ENCODE measurements around the gene MRPL2. TPM values are rescaled to one million over a fixed set of nuclear protein-coding genes. Genes with fewer than 3 reads are reported as not detected.
A peak's percentile ranks its signal among the peaks of the same experiment; 100 is the strongest.

Gene MRPL2
- 16.2 TPM for total RNA-seq

DNA sequence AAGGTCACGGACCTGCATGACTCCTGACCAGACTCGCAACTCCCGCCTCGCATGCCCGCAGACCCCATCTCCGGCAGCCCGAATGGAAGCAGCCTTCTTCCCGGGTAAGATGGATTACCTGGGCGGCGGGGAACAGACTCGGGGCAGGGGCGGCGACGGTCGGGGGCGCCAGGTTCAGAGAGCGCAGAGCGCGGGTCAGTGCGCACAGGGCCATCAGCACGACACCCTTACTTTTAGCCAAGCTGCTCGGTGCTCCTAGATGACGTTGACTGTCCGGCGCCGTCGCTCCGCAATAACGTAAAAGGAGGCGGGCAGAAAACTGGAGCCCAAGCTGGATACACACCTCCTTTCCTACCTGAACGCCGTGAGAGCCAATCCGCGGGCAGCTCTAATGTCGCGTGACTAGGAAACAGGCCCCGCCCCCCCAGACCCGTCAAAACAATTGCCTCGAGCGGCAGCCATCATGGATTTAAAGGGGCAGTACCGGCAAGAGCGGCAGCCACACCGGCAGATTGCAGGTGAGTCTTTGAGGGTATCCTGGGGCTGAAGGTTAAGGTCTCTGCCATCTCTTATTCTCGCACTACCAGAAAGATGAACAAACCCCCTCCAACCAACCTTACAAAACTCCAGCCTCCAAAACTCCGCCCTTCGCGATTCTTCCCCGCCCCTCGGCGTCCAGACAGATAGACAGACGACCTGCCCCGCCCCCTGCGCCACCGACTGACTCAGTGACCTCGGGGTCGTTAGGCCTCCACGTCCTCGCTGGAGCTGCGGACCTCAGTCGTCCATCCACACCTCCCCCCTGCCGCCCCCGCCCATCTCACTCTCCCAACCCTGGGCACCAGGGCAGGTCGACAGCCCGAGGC lies at the start of gene MRPL2, which contains the start of gene KLC4:
Gene MRPL2, minus strand, starts transcription at position 267 of the 866 bp plus-strand sequence. Its CDS starts 53 bp downstream, at position 214.
Gene KLC4, plus strand, starts transcription at position 464 of the 866 bp plus-strand sequence. CDS start 1,705 bp downstream, outside the sequence.
- no peaks in the 10 kb centered on the region for H3K27me3 ChIP-seq (ENCODE audit: control insufficient read depth in 3 of 3, insufficient read depth in 3 of 3, low read length in 3 of 3)
- H3K4me3 ChIP-seq (ENCODE audit: low read length in 3 of 3): peak within 1 kb of the TSS; percentile 94 to 99 (median 98)
- peaks cover 22 to 37% (median 36%) of the 10 kb centered on the region in 3 donors for H3K36me3 ChIP-seq (ENCODE audit: control insufficient read depth in 3 of 3, insufficient read depth in 3 of 3, low read length in 3 of 3)
- peak within 1 kb of the TSS; percentile 87 for H3K27ac ChIP-seq (ENCODE audit: low read depth, low read length)
- peaks cover 26 to 34% (median 28%) of the 10 kb centered on the region in 3 donors for H3K4me1 ChIP-seq (ENCODE audit: control insufficient read depth in 3 of 3, insufficient read depth in 3 of 3, low read length in 3 of 3)
- H3K9ac ChIP-seq (ENCODE audit: low read depth in 1 of 3, low read length in 3 of 3): peak within 1 kb of the TSS; percentile 94 to 99 (median 97)
- H3K9me3 ChIP-seq (ENCODE audit: control insufficient read depth in 3 of 3, low read length in 3 of 3): no peaks in the 10 kb centered on the region

DNA sequence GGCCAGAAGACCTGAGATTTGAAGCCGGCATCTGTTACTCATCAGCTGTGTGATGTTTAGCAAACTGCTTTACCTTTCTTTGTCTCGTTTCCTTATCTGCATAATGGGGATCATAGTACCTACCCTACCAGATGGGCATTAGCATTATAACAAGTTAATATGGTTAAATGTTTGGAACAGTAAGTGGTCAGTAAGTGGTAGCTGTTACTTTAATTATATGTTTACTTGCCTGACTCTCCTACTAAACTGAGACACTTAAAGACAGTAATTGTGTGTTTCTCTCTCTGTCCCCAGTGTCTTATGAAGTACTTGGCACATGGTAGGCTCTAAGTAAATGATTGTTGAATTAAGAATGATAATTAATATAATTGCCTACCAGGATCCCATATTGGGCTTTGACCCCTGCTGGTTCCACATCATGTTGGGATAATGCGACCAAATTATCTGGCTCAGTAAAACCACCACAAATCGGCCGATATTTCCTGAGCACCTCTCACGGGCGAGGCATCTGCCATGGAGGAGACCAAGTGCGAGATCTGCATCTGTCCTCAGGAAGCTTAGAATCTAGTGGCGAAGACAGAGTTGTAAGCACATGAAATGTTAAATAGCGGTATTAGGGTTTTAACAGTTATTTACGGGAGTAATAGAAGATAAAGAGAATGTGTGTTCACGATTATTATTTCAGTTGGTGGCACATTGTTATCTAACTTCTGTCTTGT lies 48.3 kb upstream of the MRPL2 start:
- H3K4me1 ChIP-seq (ENCODE audit: control insufficient read depth in 3 of 3, insufficient read depth in 3 of 3, low read length in 3 of 3): no peaks in the 10 kb centered on the region
- H3K4me3 ChIP-seq (ENCODE audit: low read length in 3 of 3): no peak overlapping the region
- no peaks in the 10 kb centered on the region for H3K9me3 ChIP-seq (ENCODE audit: control insufficient read depth in 3 of 3, low read length in 3 of 3)
- H3K36me3 ChIP-seq (ENCODE audit: control insufficient read depth in 3 of 3, insufficient read depth in 3 of 3, low read length in 3 of 3): no peaks in the 10 kb centered on the region
- H3K27ac ChIP-seq (ENCODE audit: low read depth, low read length): no peak overlapping the region
- H3K9ac ChIP-seq (ENCODE audit: low read depth in 1 of 3, low read length in 3 of 3): no peak overlapping the region
- H3K27me3 ChIP-seq (ENCODE audit: control insufficient read depth in 3 of 3, insufficient read depth in 3 of 3, low read length in 3 of 3): no peaks in the 10 kb centered on the region

DNA sequence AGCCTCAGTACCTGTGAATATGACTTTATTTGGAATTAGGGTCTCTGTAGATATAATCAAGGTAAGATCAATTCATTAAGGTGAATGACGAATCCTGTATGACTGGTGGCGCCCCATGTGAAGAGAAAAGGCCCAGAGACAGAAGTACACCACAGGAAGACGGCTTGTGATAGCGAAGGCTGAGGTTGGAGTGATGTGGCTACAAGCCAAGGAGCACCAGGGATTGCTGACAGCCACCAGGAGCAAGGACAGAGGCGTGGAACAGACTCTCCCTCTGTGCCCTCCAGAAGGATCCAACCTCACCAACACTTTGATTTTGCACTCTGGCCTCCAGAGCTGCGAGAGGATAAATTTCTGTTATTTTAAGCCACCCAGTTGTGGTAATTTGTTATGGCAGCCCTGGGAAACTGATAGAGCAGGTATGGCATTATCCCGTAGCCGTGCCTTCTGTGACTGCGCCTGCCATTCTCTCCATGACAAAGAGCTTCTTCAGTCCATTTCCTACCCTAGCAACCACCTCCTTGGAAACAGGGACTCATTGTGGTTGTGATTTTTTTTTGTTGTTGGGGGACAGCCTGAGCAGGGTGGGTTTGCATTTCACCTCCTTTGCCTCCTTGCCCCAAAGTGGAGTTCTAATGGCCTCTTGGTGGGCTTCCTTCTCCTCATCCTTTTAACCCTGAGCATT lies 46.4 kb upstream of the MRPL2 start:
- no peaks in the 10 kb centered on the region for H3K27me3 ChIP-seq (ENCODE audit: control insufficient read depth in 3 of 3, insufficient read depth in 3 of 3, low read length in 3 of 3)
- H3K9me3 ChIP-seq (ENCODE audit: control insufficient read depth in 3 of 3, low read length in 3 of 3): no peaks in the 10 kb centered on the region
- H3K36me3 ChIP-seq (ENCODE audit: control insufficient read depth in 3 of 3, insufficient read depth in 3 of 3, low read length in 3 of 3): no peaks in the 10 kb centered on the region
- no peak overlapping the region for H3K27ac ChIP-seq (ENCODE audit: low read depth, low read length)
- H3K9ac ChIP-seq (ENCODE audit: low read depth in 1 of 3, low read length in 3 of 3): no peak overlapping the region
- no peaks in the 10 kb centered on the region for H3K4me1 ChIP-seq (ENCODE audit: control insufficient read depth in 3 of 3, insufficient read depth in 3 of 3, low read length in 3 of 3)
- no peak overlapping the region for H3K4me3 ChIP-seq (ENCODE audit: low read length in 3 of 3)

DNA sequence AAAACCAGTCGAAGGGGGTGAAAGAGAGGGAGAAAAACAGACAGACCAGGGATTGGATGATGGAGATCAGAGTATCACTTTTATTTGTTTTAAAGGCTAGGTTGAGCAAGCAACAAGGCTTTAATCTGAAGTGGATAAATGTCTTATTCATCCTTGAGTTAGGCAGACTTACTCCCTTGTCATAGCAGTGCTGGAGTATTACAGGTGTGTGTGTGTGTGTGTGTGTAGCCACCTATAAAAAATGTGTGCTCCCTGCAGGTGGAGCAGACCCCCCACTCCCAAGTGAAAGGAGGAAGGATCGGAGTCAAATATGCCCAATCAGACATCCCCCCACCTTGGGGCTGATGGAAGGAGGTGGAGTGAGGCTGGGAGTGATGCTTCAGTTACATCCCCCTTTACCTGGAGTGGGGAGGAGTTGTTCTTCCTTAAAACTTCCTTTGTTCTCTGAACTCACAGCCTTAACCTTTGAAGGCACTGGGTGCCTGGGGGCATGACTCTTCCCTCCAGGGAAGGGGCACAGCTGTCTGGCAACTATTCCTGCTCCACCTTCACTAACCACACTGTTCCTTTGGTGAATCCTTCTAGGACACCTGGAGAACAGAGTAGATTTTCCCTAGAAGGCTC lies 44.1 kb upstream of the MRPL2 start:
- H3K4me1 ChIP-seq (ENCODE audit: control insufficient read depth in 3 of 3, insufficient read depth in 3 of 3, low read length in 3 of 3): no peaks in the 10 kb centered on the region
- no peak overlapping the region for H3K4me3 ChIP-seq (ENCODE audit: low read length in 3 of 3)
- H3K9ac ChIP-seq (ENCODE audit: low read depth in 1 of 3, low read length in 3 of 3): no peak overlapping the region
- no peak overlapping the region for H3K27ac ChIP-seq (ENCODE audit: low read depth, low read length)
- H3K9me3 ChIP-seq (ENCODE audit: control insufficient read depth in 3 of 3, low read length in 3 of 3): no peaks in the 10 kb centered on the region
- no peaks in the 10 kb centered on the region for H3K36me3 ChIP-seq (ENCODE audit: control insufficient read depth in 3 of 3, insufficient read depth in 3 of 3, low read length in 3 of 3)
- H3K27me3 ChIP-seq (ENCODE audit: control insufficient read depth in 3 of 3, insufficient read depth in 3 of 3, low read length in 3 of 3): peaks cover 0 to 3% (median 0%) of the 10 kb centered on the region in 3 donors

DNA sequence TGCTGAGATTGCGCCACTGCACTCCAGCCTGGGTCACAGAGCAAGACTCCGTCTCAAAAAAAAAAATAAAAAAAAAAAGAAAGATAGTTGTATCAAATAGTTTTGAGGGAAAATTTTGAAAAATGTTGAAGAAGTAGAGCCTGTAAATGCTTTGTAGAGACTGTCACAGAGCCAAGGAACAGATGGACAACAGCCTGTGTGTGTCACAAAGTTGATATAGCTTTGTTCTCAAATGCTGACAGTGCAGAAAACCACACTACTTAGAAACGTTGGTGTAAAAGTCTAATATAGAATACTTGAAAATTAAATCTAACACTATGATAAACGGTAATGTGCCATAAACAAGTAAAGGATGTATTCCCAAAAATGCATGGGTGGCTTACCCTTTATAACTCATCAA lies 42.3 kb upstream of the MRPL2 start:
- no peaks in the 10 kb centered on the region for H3K4me1 ChIP-seq (ENCODE audit: control insufficient read depth in 3 of 3, insufficient read depth in 3 of 3, low read length in 3 of 3)
- no peaks in the 10 kb centered on the region for H3K9me3 ChIP-seq (ENCODE audit: control insufficient read depth in 3 of 3, low read length in 3 of 3)
- H3K9ac ChIP-seq (ENCODE audit: low read depth in 1 of 3, low read length in 3 of 3): no peak overlapping the region
- H3K36me3 ChIP-seq (ENCODE audit: control insufficient read depth in 3 of 3, insufficient read depth in 3 of 3, low read length in 3 of 3): no peaks in the 10 kb centered on the region
- H3K27me3 ChIP-seq (ENCODE audit: control insufficient read depth in 3 of 3, insufficient read depth in 3 of 3, low read length in 3 of 3): peaks cover 0 to 3% (median 0%) of the 10 kb centered on the region in 3 donors
- no peak overlapping the region for H3K4me3 ChIP-seq (ENCODE audit: low read length in 3 of 3)
- H3K27ac ChIP-seq (ENCODE audit: low read depth, low read length): no peak overlapping the region

DNA sequence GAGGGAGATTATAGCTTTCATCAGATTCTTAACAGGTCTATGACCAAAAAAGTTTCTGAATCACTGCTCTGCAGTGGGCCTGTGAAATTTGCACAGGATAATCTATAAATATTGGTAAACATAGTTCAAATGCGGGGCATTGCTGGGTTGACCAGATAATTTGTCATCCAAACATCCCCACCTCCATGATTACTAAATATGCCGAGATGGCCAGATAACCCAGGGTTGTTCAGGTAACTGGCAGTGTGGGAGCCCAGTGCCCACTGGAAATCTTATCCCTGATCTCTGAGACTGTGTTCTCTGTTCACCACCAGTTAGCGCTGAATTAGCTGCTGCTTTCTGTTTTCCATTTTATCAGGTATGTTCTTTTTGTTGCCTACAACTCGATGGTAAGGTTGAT lies 38.3 kb upstream of the MRPL2 start:
- Histone ChIP-seq H3K27ac (ENCODE audit: low read depth, low read length) (no peak overlapping the region), H3K4me3 (ENCODE audit: low read length in 3 of 3) (no peak overlapping the region), H3K36me3 (ENCODE audit: control insufficient read depth in 3 of 3, insufficient read depth in 3 of 3, low read length in 3 of 3) (no peaks in the 10 kb centered on the region), H3K4me1 (ENCODE audit: control insufficient read depth in 3 of 3, insufficient read depth in 3 of 3, low read length in 3 of 3) (peaks cover 6 to 8% (median 7%) of the 10 kb centered on the region in 3 donors), H3K9ac (ENCODE audit: low read depth in 1 of 3, low read length in 3 of 3) (no peak overlapping the region), H3K9me3 (ENCODE audit: control insufficient read depth in 3 of 3, low read length in 3 of 3) (no peaks in the 10 kb centered on the region), H3K27me3 (ENCODE audit: control insufficient read depth in 3 of 3, insufficient read depth in 3 of 3, low read length in 3 of 3) (peaks cover 0 to 3% (median 0%) of the 10 kb centered on the region in 3 donors)

DNA sequence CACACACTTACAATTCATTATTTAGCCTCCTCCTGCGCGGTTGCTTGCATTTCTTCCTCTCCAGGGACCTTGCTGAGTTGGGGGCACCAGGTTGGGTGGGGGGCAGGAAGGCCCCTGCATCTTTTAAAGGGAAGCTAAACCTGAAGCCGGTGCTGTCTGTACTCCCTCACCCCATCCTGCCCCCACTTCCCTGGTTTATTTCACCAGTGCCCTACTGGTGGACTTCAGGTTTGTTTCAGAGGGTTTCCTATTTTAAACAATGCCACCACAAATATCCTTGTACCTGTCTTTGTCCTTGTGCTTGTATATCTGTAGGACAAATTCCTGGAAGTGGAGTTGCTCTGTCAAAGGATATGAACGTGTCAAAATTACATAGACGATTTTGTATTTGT lies 37.9 kb upstream of the MRPL2 start:
- Histone ChIP-seq H3K9ac (ENCODE audit: low read depth in 1 of 3, low read length in 3 of 3) (no peak overlapping the region), H3K27me3 (ENCODE audit: control insufficient read depth in 3 of 3, insufficient read depth in 3 of 3, low read length in 3 of 3) (peaks cover 0 to 3% (median 0%) of the 10 kb centered on the region in 3 donors), H3K4me1 (ENCODE audit: control insufficient read depth in 3 of 3, insufficient read depth in 3 of 3, low read length in 3 of 3) (peaks cover 6 to 8% (median 7%) of the 10 kb centered on the region in 3 donors), H3K27ac (ENCODE audit: low read depth, low read length) (no peak overlapping the region), H3K36me3 (ENCODE audit: control insufficient read depth in 3 of 3, insufficient read depth in 3 of 3, low read length in 3 of 3) (no peaks in the 10 kb centered on the region), H3K9me3 (ENCODE audit: control insufficient read depth in 3 of 3, low read length in 3 of 3) (no peaks in the 10 kb centered on the region), H3K4me3 (ENCODE audit: low read length in 3 of 3) (no peak overlapping the region)

DNA sequence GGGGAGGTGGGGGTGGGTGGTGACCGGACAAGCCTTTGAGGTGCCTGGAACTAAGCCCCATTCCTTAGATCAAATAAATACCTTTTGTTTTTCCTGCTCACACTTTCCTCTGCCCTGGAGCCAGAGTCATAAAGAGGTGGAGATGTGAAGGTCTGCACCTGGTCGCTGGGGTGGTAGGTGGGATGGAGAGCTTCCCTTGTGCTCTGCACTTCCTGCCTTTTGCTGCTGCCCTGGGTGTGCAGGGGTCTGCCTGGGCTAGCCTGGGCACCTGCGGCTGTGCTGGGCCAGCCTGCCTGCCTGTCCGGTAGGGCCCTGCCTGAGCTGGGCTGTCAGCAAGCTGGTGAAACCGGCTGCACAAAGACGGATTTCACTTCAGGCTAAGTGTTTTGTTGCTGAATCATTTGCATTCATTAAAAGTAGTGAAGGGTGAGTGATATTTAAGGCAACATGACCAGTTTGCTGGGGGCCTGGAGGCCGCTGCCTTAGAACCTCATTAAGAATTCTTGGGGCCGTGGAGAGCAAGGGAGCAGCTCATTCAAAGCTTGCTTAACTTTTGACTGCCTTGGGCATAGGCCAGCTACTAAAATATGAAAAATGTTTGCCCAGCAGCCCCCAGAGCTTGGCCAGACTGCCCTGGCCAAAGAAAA lies 37.3 kb upstream of the MRPL2 start:
- Histone ChIP-seq H3K36me3 (ENCODE audit: control insufficient read depth in 3 of 3, insufficient read depth in 3 of 3, low read length in 3 of 3) (no peaks in the 10 kb centered on the region), H3K27ac (ENCODE audit: low read depth, low read length) (no peak overlapping the region), H3K9ac (ENCODE audit: low read depth in 1 of 3, low read length in 3 of 3) (no peak overlapping the region), H3K4me3 (ENCODE audit: low read length in 3 of 3) (no peak overlapping the region), H3K9me3 (ENCODE audit: control insufficient read depth in 3 of 3, low read length in 3 of 3) (no peaks in the 10 kb centered on the region), H3K27me3 (ENCODE audit: control insufficient read depth in 3 of 3, insufficient read depth in 3 of 3, low read length in 3 of 3) (peaks cover 0 to 3% (median 0%) of the 10 kb centered on the region in 3 donors), H3K4me1 (ENCODE audit: control insufficient read depth in 3 of 3, insufficient read depth in 3 of 3, low read length in 3 of 3) (peaks cover 6 to 8% (median 7%) of the 10 kb centered on the region in 3 donors)

DNA sequence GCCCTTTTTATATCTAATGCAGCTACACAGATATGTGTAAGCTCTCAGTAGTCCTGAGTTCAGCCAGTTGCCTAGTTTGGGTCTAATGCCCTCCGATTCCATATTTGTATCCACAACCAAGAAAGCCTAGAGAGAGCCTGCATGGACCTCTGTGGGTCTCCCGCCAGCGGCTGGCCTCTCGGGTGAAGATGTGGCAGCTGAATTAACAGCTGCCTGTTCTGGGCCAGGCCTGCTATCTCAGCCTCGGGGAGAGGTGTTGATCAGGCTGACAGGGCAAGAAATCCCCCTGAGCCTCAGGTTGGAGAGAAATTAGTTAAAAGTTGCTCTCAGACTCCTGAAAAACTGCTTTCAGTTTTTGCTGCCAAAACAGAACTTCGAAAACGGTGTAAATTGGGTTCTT lies 36.7 kb upstream of the MRPL2 start:
- Histone ChIP-seq H3K9me3 (ENCODE audit: control insufficient read depth in 3 of 3, low read length in 3 of 3) (no peaks in the 10 kb centered on the region), H3K4me1 (ENCODE audit: control insufficient read depth in 3 of 3, insufficient read depth in 3 of 3, low read length in 3 of 3) (peaks cover 6 to 8% (median 7%) of the 10 kb centered on the region in 3 donors), H3K27ac (ENCODE audit: low read depth, low read length) (no peak overlapping the region), H3K36me3 (ENCODE audit: control insufficient read depth in 3 of 3, insufficient read depth in 3 of 3, low read length in 3 of 3) (no peaks in the 10 kb centered on the region), H3K27me3 (ENCODE audit: control insufficient read depth in 3 of 3, insufficient read depth in 3 of 3, low read length in 3 of 3) (peaks cover 0 to 3% (median 0%) of the 10 kb centered on the region in 3 donors), H3K4me3 (ENCODE audit: low read length in 3 of 3) (no peak overlapping the region), H3K9ac (ENCODE audit: low read depth in 1 of 3, low read length in 3 of 3) (no peak overlapping the region)
